Effector memory CD4-positive, alpha-beta T cell (primary cell): Measurements from ENCODE around the gene ZFPM1.

Experiments
- DNase-seq, 3 donors: peaks; one replicate each; pipeline ENCODE4 v3.0.0-alpha.2; 2020
- H3K27ac ChIP-seq: 2 replicates; pipeline ENCODE4 v1.7.0; 2013; ENCODE audit warnings: mild to moderate bottlenecking, low read length, moderate library complexity; ENCODE audit not compliant: insufficient read depth, poor library complexity, severe bottlenecking
- H3K27me3 ChIP-seq: replicated peaks from 2 replicates; pipeline ENCODE4 v1.7.0; 2013; ENCODE audit warnings: mild to moderate bottlenecking, low read length; ENCODE audit not compliant: insufficient read depth, control insufficient read depth, poor library complexity, severe bottlenecking
- H3K36me3 ChIP-seq: 2 replicates; pipeline ENCODE4 v1.7.0; 2013; ENCODE audit warnings: mild to moderate bottlenecking, low read length, moderate library complexity; ENCODE audit not compliant: control insufficient read depth, insufficient read depth
- H3K4me1 ChIP-seq: 2 replicates; pipeline ENCODE4 v1.7.0; 2013; ENCODE audit warnings: low read length, mild to moderate bottlenecking; ENCODE audit not compliant: control insufficient read depth, insufficient read depth, poor library complexity, severe bottlenecking
- H3K4me3 ChIP-seq: 2 replicates; pipeline ENCODE4 v1.7.0; 2013; ENCODE audit warnings: low read length, low read depth, mild to moderate bottlenecking; ENCODE audit not compliant: insufficient read depth, poor library complexity, severe bottlenecking
- H3K9me3 ChIP-seq: 2 replicates; pipeline ENCODE4 v1.7.0; 2013; ENCODE audit warnings: mild to moderate bottlenecking, low read length, moderate library complexity; ENCODE audit not compliant: control insufficient read depth

Gene ZFPM1

DNA sequence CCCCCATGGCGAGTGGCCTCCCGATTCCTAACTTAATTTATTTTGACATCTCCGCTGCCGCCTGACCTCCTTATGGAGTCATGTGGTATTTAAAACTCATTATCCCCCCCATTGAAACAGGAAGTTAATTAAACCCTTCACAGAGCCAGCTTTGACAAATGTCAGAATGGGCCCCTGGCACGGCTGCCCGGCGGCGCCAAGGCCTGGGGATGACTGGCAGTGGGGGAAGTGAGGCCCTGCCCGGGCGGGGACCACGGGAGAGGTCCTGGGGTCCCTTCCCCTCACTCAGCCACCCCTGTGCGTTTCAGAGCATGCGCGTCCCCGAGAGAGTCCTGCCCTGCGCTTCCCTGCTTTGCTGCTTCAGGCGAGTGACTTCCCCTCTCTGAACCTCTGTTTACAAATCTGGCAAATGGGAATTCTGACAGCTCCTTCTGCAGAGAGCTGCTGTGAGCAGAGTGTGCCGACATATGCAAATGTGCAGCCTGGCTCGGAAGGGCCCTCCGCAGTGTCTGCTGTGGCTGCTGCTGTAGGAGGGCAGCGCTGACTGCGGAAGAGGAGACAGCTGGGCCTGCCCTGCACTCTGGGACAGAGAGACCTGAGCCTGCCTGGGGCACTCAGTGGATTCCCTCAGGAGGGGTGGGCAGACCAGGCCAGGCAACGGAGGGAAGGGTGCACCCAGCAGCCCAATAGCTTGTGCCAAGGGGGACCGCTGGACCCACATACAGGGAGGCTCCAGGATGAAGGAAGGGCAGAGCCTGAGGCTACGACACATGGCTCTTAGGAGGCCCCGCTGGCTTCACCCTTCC, 4.4 kb upstream of the ZFPM1 start:
- Histone ChIP-seq H3K27ac (no peak overlapping the region), H3K27me3 (no peaks in the 10 kb centered on the region), H3K9me3 (no peaks in the 10 kb centered on the region), H3K4me1 (peaks cover 8% of the 10 kb centered on the region), H3K4me3 (no peak overlapping the region), H3K36me3 (no peaks in the 10 kb centered on the region)
- DNase-seq: no peak

DNA sequence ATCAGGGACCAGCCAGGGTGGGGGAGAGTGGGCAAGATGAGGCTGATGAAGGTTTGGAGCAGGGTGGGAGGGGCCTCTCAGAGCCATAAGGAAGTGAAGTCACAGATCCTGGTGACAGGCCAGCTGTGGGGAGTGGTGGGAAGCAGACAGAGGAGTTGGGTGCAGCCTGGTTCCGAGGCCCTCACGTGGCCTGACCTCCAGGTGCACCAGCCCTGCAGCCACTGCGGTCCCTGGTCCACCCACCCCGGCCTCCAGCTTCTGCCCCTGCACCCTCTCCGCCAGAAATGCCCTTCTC, 3.9 kb upstream of the ZFPM1 start:
- no peaks in the 10 kb centered on the region for H3K36me3 ChIP-seq
- no peaks in the 10 kb centered on the region for H3K27me3 ChIP-seq
- H3K9me3 ChIP-seq: no peaks in the 10 kb centered on the region
- no peak overlapping the region for H3K4me3 ChIP-seq
- no peak overlapping the region for H3K27ac ChIP-seq
- H3K4me1 ChIP-seq: peaks cover 8% of the 10 kb centered on the region
- DNase-seq: no peak

DNA sequence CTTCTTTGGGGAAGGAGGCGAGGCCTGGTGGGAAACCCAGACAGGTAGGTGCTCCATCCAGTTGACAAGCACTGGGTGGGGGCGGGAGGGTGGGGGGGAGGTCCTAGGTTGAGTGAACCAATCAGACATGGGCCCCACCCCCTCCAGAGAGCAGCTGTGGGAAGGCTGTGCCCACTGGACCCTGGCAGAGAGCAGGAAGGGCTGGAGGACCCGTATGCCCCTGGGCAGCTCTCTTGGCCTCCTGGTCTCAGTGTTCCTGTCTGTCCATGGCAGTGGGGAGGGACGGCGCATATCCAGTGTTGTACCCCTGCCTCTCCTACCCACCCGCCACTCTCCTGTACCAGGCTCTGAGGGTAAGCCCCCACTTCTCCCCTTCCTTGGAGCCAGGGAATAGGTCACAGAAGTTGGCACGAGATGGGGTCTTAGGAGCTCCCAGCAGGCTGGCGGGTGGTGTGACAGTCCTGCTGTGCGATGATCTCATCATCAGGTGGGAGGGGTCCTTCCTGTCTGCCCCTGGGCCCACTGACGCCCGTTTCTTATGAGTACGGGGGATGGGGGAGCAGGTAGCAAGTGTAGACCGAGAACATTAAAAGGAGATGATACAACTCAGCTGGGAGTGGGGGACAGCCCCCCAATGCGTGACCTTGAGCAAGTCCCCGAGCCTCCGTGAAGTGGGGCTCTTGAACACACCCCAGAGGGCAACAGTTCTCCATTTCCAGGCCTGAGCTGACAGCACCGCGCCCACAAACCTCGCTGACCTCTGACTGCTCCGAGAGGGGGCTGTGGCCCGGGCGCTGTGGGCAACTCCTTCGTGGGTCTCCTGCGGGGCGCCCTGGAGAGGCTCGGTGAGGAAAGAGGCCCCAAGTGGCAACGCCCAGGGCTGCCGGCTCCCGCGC, 1.2 kb upstream of the ZFPM1 start:
- Histone ChIP-seq H3K4me3 (peak overlapping the region; percentile 55), H3K4me1 (peaks cover 25% of the 10 kb centered on the region), H3K27me3 (no peaks in the 10 kb centered on the region), H3K9me3 (no peaks in the 10 kb centered on the region), H3K36me3 (no peaks in the 10 kb centered on the region), H3K27ac (no peak overlapping the region)
- DNase-seq: no peak

GRCh38 chr16:88452482-88453216, 431 bp upstream of the ZFPM1 start:
- Histone ChIP-seq H3K36me3 (no peaks in the 10 kb centered on the region), H3K4me3 (peak overlapping the region; percentile 55), H3K9me3 (no peaks in the 10 kb centered on the region), H3K27ac (peak overlapping the region; percentile 54), H3K4me1 (peaks cover 32% of the 10 kb centered on the region), H3K27me3 (no peaks in the 10 kb centered on the region)
- DNase-seq: peak; percentile 95 to 98 (median 95)

GRCh38 chr16:88453611-88454522, 787 bp downstream of the ZFPM1 start:
- peak overlapping the region; percentile 73 for H3K27ac ChIP-seq
- peak in 1 of 3 donors; percentile 47 for DNase-seq
- H3K4me3 ChIP-seq: peak overlapping the region; percentile 78
- H3K4me1 ChIP-seq: peaks cover 37% of the 10 kb centered on the region
- H3K9me3 ChIP-seq: no peaks in the 10 kb centered on the region
- no peaks in the 10 kb centered on the region for H3K27me3 ChIP-seq
- H3K36me3 ChIP-seq: no peaks in the 10 kb centered on the region

DNA sequence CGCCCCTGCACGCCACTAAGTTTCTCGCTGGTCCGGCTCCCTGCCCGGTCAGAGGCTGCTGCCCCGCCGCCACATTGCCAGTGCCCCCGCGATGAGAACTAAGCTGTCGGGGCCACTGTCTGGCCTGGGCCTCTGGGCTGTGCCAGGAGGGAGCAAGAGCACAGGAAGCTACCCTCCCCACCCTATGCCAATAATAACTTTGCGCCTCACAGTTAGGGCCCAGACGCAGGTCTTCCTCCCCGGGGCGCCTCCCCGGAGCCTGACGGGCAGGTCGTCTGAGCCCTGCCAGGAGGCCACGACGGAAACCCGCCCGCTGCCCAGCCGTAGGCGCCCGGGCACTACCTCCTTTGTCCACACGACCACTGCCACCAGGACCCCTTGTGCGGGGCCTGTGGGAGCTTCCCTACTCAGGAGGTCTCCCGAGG, 1.5 kb downstream of the ZFPM1 start:
- DNase-seq: peak in 2 of 3 donors; percentile 31 to 34
- H3K36me3 ChIP-seq: no peaks in the 10 kb centered on the region
- H3K4me3 ChIP-seq: peak overlapping the region; percentile 78
- H3K4me1 ChIP-seq: peaks cover 40% of the 10 kb centered on the region
- peak overlapping the region; percentile 73 for H3K27ac ChIP-seq
- H3K27me3 ChIP-seq: no peaks in the 10 kb centered on the region
- H3K9me3 ChIP-seq: no peaks in the 10 kb centered on the region

DNA sequence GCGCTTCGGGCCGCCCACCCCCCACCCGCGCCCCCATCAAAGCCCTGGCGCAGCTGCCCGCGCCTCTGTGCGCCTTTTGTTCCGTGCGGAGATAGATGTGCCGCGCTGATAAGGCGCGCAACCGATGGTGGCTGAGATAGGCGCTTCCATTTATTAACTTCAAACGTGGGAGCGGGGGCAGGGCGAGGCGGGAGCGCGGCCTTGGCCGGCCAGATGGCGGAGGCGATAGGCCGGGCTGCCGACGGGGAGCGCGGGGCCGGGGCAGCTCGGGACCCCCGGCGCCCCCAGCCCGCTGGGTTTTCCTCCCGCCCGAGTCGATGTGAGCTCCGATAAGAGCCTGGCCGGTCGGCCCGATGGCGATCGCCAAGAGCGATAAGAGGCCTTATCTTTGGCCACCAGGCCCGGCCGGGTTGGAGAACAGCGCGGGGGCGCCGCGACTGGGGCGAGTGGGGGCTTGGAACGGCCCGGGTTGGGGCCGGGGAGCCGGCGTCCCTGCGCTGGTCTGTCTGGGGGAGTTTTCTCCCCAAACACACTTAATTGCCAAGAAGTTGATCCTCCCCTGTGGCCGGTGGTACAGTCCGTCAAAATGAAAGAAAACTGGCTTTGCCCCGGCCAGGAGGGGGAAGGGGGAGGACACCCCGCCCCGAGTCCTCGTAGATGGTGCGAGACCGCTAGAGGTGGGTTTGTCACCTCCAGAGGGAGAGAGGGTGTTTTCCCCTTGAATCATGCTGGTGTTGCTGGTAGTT, 2.7 kb downstream of the ZFPM1 start:
- peak; percentile 61 to 72 (median 68) for DNase-seq
- Histone ChIP-seq H3K36me3 (no peaks in the 10 kb centered on the region), H3K4me3 (peak overlapping the region; percentile 78), H3K27ac (peak overlapping the region; percentile 78), H3K4me1 (peaks cover 40% of the 10 kb centered on the region), H3K9me3 (no peaks in the 10 kb centered on the region), H3K27me3 (no peaks in the 10 kb centered on the region)

DNA sequence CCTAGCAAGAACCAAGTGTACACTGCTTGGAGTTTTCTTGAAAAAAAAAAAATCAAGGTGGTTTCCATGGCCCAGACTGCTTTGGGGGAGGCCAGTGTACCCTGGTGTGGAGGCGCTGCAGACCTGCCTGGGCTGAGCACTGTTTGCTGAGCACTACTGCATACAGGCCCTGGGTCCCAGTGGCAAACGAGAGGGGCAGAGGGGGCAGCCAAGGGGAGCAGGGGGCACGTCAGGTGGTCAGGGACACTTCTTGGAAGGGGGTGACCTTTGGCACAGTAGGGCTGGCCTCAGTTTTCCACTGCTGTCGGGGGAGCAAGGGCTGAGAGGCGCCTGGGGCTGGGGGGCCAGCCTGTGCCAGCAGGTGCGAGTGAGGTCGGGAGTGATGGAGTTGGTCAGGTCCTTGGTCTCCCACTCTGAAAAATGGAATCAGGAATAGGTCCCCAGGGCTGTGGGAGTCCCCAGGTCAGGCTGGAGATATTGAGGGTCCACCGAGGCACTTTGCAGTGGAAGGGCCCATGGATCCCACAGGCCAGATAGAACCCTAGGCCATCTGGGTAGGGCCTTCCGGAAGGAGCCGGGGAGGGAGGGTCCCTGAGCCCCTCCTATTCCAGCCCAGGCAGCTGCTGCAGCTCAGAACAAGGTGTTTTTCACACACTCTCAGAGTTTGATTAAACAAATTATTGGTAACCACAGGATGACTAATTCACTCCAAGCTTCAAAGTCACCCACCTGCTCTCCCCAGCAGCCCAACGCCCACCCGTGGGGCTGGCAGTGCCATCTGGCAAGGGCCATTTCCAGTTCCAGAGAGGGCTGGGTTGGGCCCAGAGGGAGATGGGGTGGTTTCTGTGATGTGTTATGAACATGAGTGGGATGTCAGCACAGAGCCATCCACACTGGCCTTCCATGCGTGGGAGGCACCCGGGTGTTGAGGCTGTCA, 3.5 kb downstream of the ZFPM1 start:
- no peaks in the 10 kb centered on the region for H3K9me3 ChIP-seq
- no peaks in the 10 kb centered on the region for H3K27me3 ChIP-seq
- H3K4me3 ChIP-seq: peak overlapping the region; percentile 78
- peaks cover 42% of the 10 kb centered on the region for H3K4me1 ChIP-seq
- H3K27ac ChIP-seq: peak overlapping the region; percentile 78
- H3K36me3 ChIP-seq: no peaks in the 10 kb centered on the region
- peak; percentile 16 to 56 (median 31) for DNase-seq
